Heart right ventricle (tissue), 16 donors: ENCODE results near the gene SART1. TPM values are rescaled to one million over a fixed set of nuclear protein-coding genes. Genes with fewer than 3 reads are reported as not detected.
A peak's percentile ranks its signal among the peaks of the same experiment; 100 is the strongest.

Experiments
- ATAC-seq, 8 donors: fragments of 200-7000 bp; cut with Tn5 transposase; one replicate each; pipeline ENCODE4 v1.9.1; 2020; ENCODE audit warnings: mild to moderate bottlenecking in 8 of 8, moderate library complexity in 8 of 8, moderate number of reproducible peaks in 1 of 8
- DNase-seq, 2 donors: peaks; one replicate each; pipeline ENCODE4 v3.0.0-alpha.2; 2020
- H3K27ac ChIP-seq, 10 donors: fragments of 200-600 bp; sonication (generic) in 2 of 10; one replicate each; pipeline versions ENCODE4 v1.5.0 to v1.8.0; 2020 to 2022; ENCODE audit warnings: mild to moderate bottlenecking in 3 of 10
- H3K27me3 ChIP-seq, 7 donors: fragments of 200-600 bp; one replicate each; pipeline ENCODE4 v1.8.0; 2021 to 2022; ENCODE audit warnings: mild to moderate bottlenecking in 2 of 7
- H3K36me3 ChIP-seq, 9 donors: fragments of 200-600 bp; sonication (generic) in 1 of 9; one replicate each; pipeline versions ENCODE4 v1.5.0 to v1.8.0; 2020 to 2022; ENCODE audit warnings: mild to moderate bottlenecking in 2 of 9
- H3K4me1 ChIP-seq, 9 donors: fragments of 200-600 bp; sonication (generic) in 1 of 9; one replicate each; pipeline versions ENCODE4 v1.5.0 to v1.8.0; 2020 to 2022; ENCODE audit warnings: mild to moderate bottlenecking in 4 of 9
- H3K4me3 ChIP-seq, 10 donors: fragments of 200-600 bp; sonication (generic) in 2 of 10; one replicate each; pipeline versions ENCODE4 v1.5.0 to v1.8.0; 2020 to 2022; ENCODE audit warnings: mild to moderate bottlenecking in 7 of 10, moderate library complexity in 2 of 10
- H3K9me3 ChIP-seq, 11 donors: fragments of 200-600 bp in 10 of 11; sonication (generic) in 2 of 11; one replicate each; pipeline versions ENCODE4 v1.5.0 to v1.8.0; 2013 to 2022; ENCODE audit warnings: mild to moderate bottlenecking in 2 of 11, control low read depth in 1 of 11, moderate library complexity in 1 of 11
- WGBS, 2 donors: extraction: QIAGEN DNeasy Blood & Tissue Kit; methylation state at CpG; one replicate each; pipeline ENCODE4 v1.1.7; 2013; ENCODE audit warnings: inconsistent platforms in 1 of 2; 5-methylcytosine and 5-hydroxymethylcytosine counted together
- intact Hi-C, 10 donors: fragments of 100-400 bp; cut with DNase I; formaldehyde crosslinking; loops; one replicate each; pipeline versions ENCODE4 v1.11.1 to v1.14.2; 2022
- polyA plus RNA-seq, 2 donors: library from polyadenylated mRNA; stranded (reverse); fragments of 200-250 nt; gene quantifications; one replicate each; pipeline ENCODE4 v1.2.3, GENCODE V29; 2013
- total RNA-seq, 10 donors: library from RNA; stranded (reverse); fragmentation: NEBNext Ultra II Directional in 3 of 10; extraction: Animal tissue kit (Norgen Biotek cat#: 25700) in 3 of 10; gene quantifications; one replicate each; pipeline versions ENCODE4 v1.2.1 to v1.2.4, GENCODE V29; 2021 to 2023
- TF ChIP-seq, protein P1 (sequence below), 9 donors: fragments of 200-600 bp; sonication (generic) in 2 of 9; IDR thresholded peaks; one replicate each; pipeline versions ENCODE4 v1.5.0 to v1.8.0; 2021 to 2022; ENCODE audit warnings: antibody characterized with exemption in 9 of 9, mild to moderate bottlenecking in 5 of 9, moderate library complexity in 1 of 9
- donor health status: Arrhythmogenic right ventricular cardiomyopathy.
- donor health status: ischemic (EF 13 %, LVEDD 7.1; RV severe dilation, severe dysfunction).
- donor health status: healthy with polysubstance abuse.
- donor health status: DM: no; HTN: yes; CAD: no.
- donor health status: DM: no; HTN: no; CAD: no.
- donor health status: ischemic (EF 25% LVEDD 6.9; RV normal size, moderate dysfunction).
- donor health status: ischemic (EF 25% LVEDD 5.7; RV mildly dilated, moderate dysfunction).
- donor health status: healthy.
- donor health status: DM: yes; HTN: yes; CAD: no.
- donor health status: Ischemic cardiomyopathy.
- donor health status: ischemic (EF 35%, LVEDD 5.7; RV mildly dilated, moderate dysfunction).
- donor health status: nonischemic (EF 11% LVEDD 7.7; RV severe dilation, severe dysfunction).
- donor health status: DM: yes; HTN: yes; CAD: no.
- donor health status: PGD.
- donor health status: ischemic (EF 29% LVEDD 5.4; RV normal size, mild dysfunction).
- donor health status: nonischemic (EF 23%, LVEDD 6.1; RV moderate dilation, normal function).

The SART1 gene
- total and polyA plus RNA-seq, 12 donors, result 26.2 to 160 (median 33.5) TPM

DNA sequence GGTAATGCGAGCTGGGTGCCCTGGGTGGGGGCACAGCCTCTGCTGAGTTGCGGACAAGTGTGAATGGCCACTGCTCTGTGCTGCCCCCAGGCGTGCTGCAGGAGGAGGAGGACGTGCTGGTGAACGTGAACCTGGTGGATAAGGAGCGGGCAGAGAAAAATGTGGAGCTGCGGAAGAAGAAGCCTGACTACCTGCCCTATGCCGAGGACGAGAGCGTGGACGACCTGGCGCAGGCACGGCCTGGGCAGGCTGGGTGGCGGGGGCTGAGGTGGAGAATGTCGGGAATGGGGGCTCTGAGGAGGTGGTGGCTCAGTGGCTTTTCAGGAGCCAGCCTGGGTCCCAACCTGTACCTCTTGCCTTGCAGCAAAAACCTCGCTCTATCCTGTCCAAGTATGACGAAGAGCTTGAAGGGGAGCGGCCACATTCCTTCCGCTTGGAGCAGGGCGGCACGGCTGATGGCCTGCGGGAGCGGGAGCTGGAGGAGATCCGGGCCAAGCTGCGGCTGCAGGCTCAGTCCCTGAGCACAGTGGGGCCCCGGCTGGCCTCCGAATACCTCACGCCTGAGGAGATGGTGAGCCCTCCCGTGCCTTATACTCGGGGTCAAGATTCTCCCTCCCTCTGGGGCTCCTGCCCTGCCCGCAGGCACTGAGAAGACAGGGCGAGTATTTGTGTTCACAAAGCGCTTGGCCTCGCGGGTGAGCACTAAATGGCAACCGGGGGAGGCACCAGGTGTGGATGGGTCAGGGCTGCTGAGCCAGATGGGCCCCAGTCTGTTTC, 4.6 kb downstream of the SART1 start:
- Histone ChIP-seq H3K27ac (no peak overlapping the region), H3K4me1 (peaks cover 6 to 27% (median 22%) of the 10 kb centered on the region in 9 donors), H3K36me3 (peaks cover 9 to 73% (median 57%) of the 10 kb centered on the region in 9 donors), H3K9me3 (no peaks in the 10 kb centered on the region), H3K4me3 (no peak overlapping the region), H3K27me3 (no peaks in the 10 kb centered on the region)
- DNase-seq (no peak), ATAC-seq (no peak)
- TF ChIP-seq, protein P1, sequence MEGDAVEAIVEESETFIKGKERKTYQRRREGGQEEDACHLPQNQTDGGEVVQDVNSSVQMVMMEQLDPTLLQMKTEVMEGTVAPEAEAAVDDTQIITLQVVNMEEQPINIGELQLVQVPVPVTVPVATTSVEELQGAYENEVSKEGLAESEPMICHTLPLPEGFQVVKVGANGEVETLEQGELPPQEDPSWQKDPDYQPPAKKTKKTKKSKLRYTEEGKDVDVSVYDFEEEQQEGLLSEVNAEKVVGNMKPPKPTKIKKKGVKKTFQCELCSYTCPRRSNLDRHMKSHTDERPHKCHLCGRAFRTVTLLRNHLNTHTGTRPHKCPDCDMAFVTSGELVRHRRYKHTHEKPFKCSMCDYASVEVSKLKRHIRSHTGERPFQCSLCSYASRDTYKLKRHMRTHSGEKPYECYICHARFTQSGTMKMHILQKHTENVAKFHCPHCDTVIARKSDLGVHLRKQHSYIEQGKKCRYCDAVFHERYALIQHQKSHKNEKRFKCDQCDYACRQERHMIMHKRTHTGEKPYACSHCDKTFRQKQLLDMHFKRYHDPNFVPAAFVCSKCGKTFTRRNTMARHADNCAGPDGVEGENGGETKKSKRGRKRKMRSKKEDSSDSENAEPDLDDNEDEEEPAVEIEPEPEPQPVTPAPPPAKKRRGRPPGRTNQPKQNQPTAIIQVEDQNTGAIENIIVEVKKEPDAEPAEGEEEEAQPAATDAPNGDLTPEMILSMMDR (IDR thresholded peaks at IDR 0.05), result no peak
- WGBS, 2 donors, result 95% methylated on average over 36 of the region's 36 CpGs
- intact Hi-C loops, result no loop called here

- H3K4me1 ChIP-seq, result peaks cover 6 to 22% (median 19%) of the 10 kb centered on the region in 9 donors
- no peaks in the 10 kb centered on the region for H3K27me3 ChIP-seq
- WGBS, 2 donors, result 94% methylated on average over 30 of the region's 30 CpGs
- intact Hi-C loops, result no loop called here
- TF ChIP-seq, protein P1 (IDR thresholded peaks at IDR 0.05), result no peak
- DNase-seq (no peak), ATAC-seq (no peak)
- no peak overlapping the region for H3K27ac ChIP-seq
- no peak overlapping the region for H3K4me3 ChIP-seq
- H3K36me3 ChIP-seq, result peaks cover 9 to 82% (median 57%) of the 10 kb centered on the region in 9 donors
- no peaks in the 10 kb centered on the region for H3K9me3 ChIP-seq
Measured at GRCh38 chr11:65967329-65967934, 5.9 kb downstream of the SART1 start.

- intact Hi-C loops, result no loop called here
- peak in 1 of 8 donors; percentile 18 for ATAC-seq
- H3K9me3 ChIP-seq, result no peaks in the 10 kb centered on the region
- TF ChIP-seq, protein P1 (IDR thresholded peaks at IDR 0.05), result no peak
- peaks cover 0 to 8% (median 5%) of the 10 kb centered on the region in 9 donors for H3K4me1 ChIP-seq
- peaks cover 9 to 91% (median 57%) of the 10 kb centered on the region in 9 donors for H3K36me3 ChIP-seq
- no peaks in the 10 kb centered on the region for H3K27me3 ChIP-seq
- WGBS, 2 donors, result 84 to 86% methylated on average over 15 of the region's 15 CpGs
- H3K4me3 ChIP-seq, result no peak overlapping the region
- H3K27ac ChIP-seq, result peak overlapping the region in 1 of 10 donors; percentile 73
- no peak for DNase-seq
Measured at GRCh38 chr11:65968600-65969482, 7.3 kb downstream of the SART1 start.

DNA sequence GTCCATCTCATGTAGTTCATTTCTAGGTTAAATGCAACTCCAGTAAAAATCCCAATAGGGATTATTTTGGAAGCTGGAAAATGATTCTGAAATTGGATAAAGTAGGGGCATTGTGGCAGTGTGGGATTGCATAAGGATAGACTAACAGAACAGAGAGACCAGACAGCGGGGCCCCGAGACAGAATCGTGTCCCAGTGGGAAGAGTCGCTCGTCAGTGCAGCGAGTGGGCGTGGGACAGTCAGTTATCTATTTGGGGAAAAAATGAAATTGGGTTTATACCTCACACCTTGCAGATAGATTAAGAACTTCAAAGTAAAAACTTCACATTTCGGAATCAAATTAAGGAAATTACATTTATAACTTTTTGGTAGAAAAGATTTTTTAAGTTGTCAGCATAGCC, 10.6 kb downstream of the SART1 start:
- WGBS, 2 donors, result 94 to 95% methylated on average over 8 of the region's 8 CpGs
- no peak for ATAC-seq
- Histone ChIP-seq H3K27ac (no peak overlapping the region), H3K9me3 (no peaks in the 10 kb centered on the region), H3K4me1 (peaks cover 0 to 4% (median 0%) of the 10 kb centered on the region in 9 donors), H3K27me3 (no peaks in the 10 kb centered on the region), H3K4me3 (no peak overlapping the region), H3K36me3 (peaks cover 4 to 86% (median 34%) of the 10 kb centered on the region in 9 donors)
- intact Hi-C loops, result no loop called here
- TF ChIP-seq, protein P1 (IDR thresholded peaks at IDR 0.05), result no peak
- DNase-seq, result no peak
